Dendritic cell treated with granulocyte-macrophage colony-stimulating factor and Interleukin-4, amounts not matched to agents 40 ng/mL and 50 ng/mL, for 4 days (primary cell): ENCODE results near the gene TXNDC11.

Experiments used
- H3K27ac Mint-ChIP-seq: one replicate; pipeline ENCODE4 v1.8.0; 2022; ENCODE audit warnings: mild to moderate bottlenecking, mixed read lengths
- H3K27me3 Mint-ChIP-seq: one replicate; pipeline ENCODE4 v1.8.0; 2022; ENCODE audit warnings: mild to moderate bottlenecking, mixed read lengths
- H3K36me3 Mint-ChIP-seq: one replicate; pipeline ENCODE4 v1.8.0; 2022; ENCODE audit warnings: low read depth, mixed read lengths
- H3K4me1 Mint-ChIP-seq: one replicate; pipeline ENCODE4 v1.8.0; 2022; ENCODE audit warnings: low read depth, mixed read lengths
- H3K4me3 Mint-ChIP-seq: one replicate; pipeline ENCODE4 v1.8.0; 2022; ENCODE audit warnings: mild to moderate bottlenecking, moderate library complexity, mixed read lengths
- H3K9me3 Mint-ChIP-seq: one replicate; pipeline ENCODE4 v1.8.0; 2022; ENCODE audit warnings: mixed read lengths
- intact Hi-C: fragments of 100-400 bp; cut with micrococcal nuclease; formaldehyde crosslinking; loops from one replicate; pipeline ENCODE4 v1.15.0; 2022

Gene TXNDC11

DNA sequence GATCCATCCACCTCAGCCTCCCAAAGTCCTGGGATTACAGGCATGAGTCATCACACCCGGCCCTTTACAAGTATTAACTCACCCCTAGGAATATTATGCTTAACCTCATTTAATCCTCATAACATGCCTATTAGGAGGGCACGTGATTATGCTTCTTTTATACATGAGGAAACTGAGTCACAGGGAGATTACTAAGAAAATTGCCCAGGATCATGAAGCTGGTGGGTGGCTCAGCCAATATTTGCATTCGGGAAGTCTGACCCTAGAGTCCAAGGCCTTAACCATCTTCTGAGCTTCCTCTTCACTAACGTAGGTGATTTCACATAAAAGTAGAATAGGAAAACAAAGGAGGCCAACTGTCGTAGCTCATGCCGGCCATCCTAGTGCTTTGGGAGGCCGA is 93.4 kb downstream of the TXNDC11 start:
- Mint-ChIP-seq H3K36me3 (no peaks in the 10 kb centered on the region), H3K27ac (no peak overlapping the region), H3K4me1 (peaks cover 13% of the 10 kb centered on the region), H3K4me3 (no peak overlapping the region), H3K9me3 (no peaks in the 10 kb centered on the region), H3K27me3 (peaks cover 28% of the 10 kb centered on the region)
- intact Hi-C loops = no loop called here

DNA sequence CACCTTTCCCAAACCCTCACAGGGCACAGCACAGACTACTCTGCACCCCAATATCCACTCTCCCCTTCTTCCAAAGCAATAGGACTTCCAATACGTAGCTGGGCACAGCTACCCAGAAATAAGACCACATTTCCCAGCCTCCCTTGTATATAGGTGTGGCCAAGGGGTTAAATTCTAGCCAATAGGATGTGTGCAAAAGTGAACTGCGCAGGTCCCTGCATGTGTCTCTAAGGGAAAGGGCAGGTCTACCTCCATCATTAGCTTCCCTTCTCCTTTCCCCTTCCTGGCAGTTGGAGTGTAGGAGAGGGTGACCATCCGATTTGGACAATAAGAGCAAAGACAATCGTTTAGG is 99.9 kb downstream of the TXNDC11 start:
- peaks cover 38% of the 10 kb centered on the region for H3K4me1 Mint-ChIP-seq
- H3K27me3 Mint-ChIP-seq = peaks cover 18% of the 10 kb centered on the region
- H3K36me3 Mint-ChIP-seq = no peaks in the 10 kb centered on the region
- H3K27ac Mint-ChIP-seq = peak overlapping the region; percentile 25
- no peak overlapping the region for H3K4me3 Mint-ChIP-seq
- intact Hi-C loops = loop anchor here (5.0 kb wide), 2 partner anchors 70 to 235 kb away; no protein-coding TSS in a partner anchor
- no peaks in the 10 kb centered on the region for H3K9me3 Mint-ChIP-seq

DNA sequence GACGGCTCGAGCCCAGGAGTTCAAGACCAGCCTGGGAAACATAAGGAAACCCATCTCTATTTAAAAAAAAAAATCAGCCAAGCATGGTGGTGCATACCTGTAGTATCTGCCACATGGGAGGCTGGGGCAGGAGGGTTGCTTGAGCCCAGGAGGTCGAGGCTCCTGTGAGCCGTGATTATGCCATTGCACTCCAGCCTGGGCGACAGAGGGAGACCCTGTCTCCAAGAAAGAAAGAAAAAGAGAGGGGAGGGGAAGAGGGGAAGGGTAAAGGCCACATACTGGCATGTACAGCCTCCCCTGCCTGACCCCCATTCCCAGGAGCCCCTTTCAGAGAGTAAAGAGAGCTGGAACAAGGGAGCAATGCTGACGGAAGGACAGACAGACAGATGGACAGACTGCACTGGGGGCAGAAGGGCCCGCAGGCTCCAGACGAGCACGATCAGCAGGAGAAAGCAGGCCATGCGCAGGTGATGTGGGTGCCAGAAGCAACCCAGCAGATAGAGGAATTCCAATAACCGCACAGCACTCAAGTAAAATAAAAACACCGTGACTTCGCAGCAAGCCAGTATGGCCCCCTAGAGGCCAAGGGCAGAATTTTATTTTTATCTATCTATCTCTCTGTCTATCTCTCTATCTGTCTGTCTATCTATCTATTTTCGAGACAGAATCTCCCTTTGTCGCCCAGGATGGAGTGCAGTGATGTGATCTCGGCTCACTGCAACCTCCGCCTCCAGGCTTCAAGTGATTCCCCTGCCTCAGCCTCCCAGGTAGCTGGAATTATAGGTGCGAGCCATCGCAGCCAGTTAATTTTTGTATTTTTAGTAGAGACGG is 101.5 kb downstream of the TXNDC11 start:
- Mint-ChIP-seq H3K36me3 (no peaks in the 10 kb centered on the region), H3K27me3 (peaks cover 16% of the 10 kb centered on the region), H3K9me3 (no peaks in the 10 kb centered on the region), H3K4me3 (peak overlapping the region; percentile 9), H3K27ac (peak overlapping the region; percentile 95), H3K4me1 (peaks cover 46% of the 10 kb centered on the region)
- intact Hi-C loops = loop anchor here (1.0 to 5.0 kb wide), 4 partner anchors 56 to 234 kb away; no protein-coding TSS in a partner anchor

DNA sequence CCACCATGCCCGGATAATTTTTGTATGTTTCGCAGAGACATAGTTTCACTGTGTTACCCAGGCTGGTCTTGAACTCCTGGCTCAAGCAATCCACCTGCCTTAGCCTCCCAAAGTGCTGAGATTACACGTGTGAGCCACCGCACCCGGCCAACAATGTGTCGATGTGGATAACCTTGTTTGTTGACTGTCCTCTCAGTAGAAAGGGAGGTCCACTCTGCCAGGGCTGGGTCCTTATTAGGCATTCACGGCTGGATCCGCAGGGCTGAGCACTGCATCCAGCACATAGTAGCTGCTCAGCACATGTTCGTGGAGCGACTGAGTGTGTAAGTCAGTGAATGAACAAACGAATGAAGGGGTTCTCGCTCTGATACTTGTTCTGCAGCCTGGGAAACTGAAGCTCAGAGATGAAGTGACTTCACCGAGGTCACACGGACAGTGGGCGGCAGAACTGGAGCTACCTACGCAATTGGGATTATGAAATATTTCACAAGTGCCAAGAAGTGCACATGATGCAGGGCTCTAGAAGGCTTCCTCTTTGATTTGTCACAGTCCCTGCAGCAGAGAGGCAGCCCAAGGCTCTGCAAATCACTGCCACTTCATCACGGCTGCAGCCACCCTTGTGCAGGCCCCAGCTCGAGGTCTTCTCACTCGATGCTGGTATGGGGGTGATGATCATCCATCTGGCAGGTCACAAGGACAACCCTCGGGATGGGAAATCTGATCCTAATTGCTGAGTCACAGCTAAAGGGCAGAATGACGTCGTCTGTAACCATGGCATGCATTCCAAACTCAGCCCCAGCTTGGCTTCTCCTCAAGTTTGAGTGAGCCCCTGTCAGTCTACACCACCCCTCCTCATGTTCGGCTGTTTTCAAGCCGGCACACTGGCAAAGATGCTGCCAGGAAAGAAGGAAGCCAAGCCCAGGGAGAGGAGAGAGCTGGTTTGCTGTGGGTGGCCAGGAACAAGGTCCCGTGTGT is 102.4 kb downstream of the TXNDC11 start:
- Mint-ChIP-seq H3K4me1 (peaks cover 56% of the 10 kb centered on the region), H3K27me3 (peaks cover 26% of the 10 kb centered on the region), H3K36me3 (no peaks in the 10 kb centered on the region), H3K27ac (peak overlapping the region; percentile 95), H3K9me3 (no peaks in the 10 kb centered on the region), H3K4me3 (peak overlapping the region; percentile 62)
- intact Hi-C loops = loop anchor here (2.0 to 5.0 kb wide), 3 partner anchors 55 to 233 kb away; no protein-coding TSS in a partner anchor

DNA sequence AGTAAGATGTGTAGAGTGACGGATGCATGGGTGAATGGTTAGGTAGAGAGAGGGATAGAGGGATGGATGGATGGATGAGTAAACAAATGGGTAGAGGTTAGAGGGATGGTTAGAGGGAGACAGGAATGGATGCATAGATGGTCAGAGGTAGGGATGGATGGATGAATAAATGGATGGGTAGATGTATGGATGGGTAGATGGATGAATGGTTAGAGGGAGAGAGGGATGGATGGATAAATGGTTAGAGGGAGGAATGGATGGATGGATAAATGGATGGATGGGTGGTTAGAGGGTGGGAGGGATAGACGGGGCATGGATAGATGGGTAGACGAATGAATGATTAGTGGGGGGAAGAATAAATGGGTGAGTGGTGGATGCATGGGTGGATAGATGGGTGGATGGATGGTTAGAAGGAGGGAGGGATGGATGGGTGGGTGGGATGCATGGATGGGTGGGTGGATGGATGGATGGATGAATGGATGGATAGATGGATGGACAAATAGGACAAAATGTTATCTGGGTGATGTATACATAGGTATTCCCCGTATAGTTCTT is 103.6 kb downstream of the TXNDC11 start:
- Mint-ChIP-seq H3K36me3 (no peaks in the 10 kb centered on the region), H3K4me1 (peaks cover 67% of the 10 kb centered on the region), H3K4me3 (no peak overlapping the region), H3K27me3 (peaks cover 26% of the 10 kb centered on the region), H3K27ac (no peak overlapping the region), H3K9me3 (no peaks in the 10 kb centered on the region)
- intact Hi-C loops = no loop called here

DNA sequence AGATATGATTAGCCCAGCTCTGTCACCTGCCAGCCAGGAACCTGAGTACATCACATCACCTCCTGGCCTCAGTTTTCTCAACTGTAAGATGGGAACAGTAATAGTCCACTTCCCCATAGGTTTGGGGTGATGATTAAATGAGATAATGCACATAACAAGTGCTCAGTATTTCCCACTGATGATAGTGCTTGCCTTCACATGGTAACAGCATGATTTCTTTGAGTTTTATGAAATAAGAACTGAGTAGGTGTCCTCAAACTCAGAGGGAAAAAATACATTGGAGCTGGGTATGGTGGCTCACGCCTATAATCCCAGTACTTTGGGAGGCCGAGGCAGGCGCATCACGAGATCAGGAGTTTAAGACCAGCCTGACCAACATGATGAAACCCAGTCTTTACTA is 104.5 kb downstream of the TXNDC11 start:
- Mint-ChIP-seq H3K27me3 (peaks cover 21% of the 10 kb centered on the region), H3K9me3 (no peaks in the 10 kb centered on the region), H3K27ac (no peak overlapping the region), H3K4me3 (no peak overlapping the region), H3K4me1 (peaks cover 76% of the 10 kb centered on the region), H3K36me3 (no peaks in the 10 kb centered on the region)
- intact Hi-C loops = no loop called here

DNA sequence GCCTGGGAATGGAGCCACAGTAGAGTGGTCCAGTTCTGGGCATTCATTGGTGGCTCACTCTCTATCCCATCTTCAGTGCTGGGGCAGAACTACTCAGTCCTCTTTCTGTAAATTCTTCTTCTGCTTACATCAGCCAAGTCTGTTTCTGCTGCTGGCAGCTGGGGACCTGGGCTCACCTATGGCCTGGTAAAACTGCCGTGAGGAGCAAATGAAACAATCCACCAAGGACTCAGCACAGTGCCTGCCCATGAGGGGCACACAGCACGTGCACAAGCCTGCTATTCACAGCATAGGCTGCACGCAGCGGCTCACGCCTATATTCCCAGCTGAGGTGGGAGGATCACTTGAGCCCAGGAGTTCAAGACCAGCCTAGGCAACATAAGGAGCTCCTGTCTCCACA is 105.3 kb downstream of the TXNDC11 start:
- H3K4me1 Mint-ChIP-seq = peaks cover 78% of the 10 kb centered on the region
- intact Hi-C loops = no loop called here
- H3K36me3 Mint-ChIP-seq = no peaks in the 10 kb centered on the region
- H3K27ac Mint-ChIP-seq = no peak overlapping the region
- no peak overlapping the region for H3K4me3 Mint-ChIP-seq
- peaks cover 16% of the 10 kb centered on the region for H3K27me3 Mint-ChIP-seq
- no peaks in the 10 kb centered on the region for H3K9me3 Mint-ChIP-seq

DNA sequence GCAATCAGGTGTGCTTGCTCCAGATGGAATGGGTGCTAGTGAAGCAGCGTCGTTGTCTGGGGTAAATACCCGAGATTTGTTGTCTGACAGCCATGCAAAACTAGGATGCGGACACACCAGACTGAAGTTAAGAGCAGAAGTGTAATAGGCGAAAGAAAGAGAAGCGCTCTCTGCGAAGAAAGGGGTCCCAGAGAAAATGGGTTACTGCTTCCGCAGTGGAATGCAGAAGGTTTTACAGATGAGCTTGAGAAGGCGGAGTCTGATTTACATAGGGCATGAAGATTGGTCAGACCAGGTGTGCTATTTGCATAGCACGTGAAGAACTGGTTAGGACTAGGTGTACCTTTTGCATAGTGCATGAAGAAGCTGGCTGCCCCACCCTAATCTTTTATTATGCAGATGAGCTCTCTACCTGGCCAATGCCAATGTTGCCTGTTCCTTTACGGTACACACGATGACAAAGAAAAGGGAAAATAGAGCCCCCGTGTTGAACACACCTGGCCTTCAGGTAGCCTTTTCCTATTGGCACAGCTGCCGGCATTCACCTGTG is 106.4 kb downstream of the TXNDC11 start:
- intact Hi-C loops = no loop called here
- H3K9me3 Mint-ChIP-seq = no peaks in the 10 kb centered on the region
- no peaks in the 10 kb centered on the region for H3K36me3 Mint-ChIP-seq
- H3K27ac Mint-ChIP-seq = no peak overlapping the region
- H3K4me1 Mint-ChIP-seq = peaks cover 84% of the 10 kb centered on the region
- H3K4me3 Mint-ChIP-seq = no peak overlapping the region
- peaks cover 16% of the 10 kb centered on the region for H3K27me3 Mint-ChIP-seq

DNA sequence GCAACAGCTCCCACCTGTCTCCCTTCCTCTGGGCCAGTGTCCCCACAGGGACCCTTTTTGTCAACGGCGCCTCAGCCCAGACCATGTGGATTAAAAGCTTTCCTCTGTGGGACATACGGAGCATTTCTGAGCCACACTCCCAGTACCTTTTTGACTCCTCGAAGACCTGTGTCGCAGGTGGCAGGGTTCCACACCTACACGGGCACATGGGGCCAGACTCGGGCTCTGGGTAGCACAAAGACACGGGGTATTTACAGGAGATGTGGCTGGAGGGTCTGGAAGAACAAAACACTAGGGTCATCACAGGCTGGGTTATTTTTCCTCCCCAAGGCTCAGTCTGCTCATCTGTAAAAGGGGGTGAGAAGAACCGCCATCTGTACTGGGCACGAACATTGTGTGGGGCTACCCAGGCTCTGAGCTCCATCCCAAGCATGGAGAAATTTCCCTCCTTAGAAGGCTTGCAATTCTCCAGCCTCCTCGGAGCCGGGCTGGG is 106.9 kb downstream of the TXNDC11 start:
- intact Hi-C loops = no loop called here

DNA sequence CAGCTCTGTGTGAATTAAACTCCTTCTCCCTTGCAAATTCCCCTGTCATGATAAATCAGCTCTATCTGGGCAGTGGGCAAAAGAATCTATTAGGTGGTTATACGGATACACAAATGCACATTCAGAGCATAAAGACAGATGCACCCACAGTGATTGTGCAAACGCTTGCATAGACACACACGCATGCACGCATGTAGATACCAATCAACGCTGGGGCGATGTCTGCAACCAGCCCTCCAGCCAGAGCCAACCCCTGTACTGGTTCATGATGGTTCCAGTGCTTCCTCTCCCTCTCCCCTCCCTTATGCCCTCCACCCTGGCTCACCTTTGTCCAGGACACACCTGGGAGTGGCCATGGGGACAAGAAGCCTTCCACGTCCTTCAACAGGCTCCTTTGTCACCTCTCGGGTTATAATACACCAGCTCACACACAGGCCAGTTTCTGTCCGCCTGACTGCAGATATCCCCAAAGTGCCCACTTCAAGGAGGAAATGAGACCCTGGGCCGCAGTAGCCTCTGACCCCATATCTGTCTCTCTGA is 107.5 kb downstream of the TXNDC11 start:
- peaks cover 18% of the 10 kb centered on the region for H3K27me3 Mint-ChIP-seq
- intact Hi-C loops = no loop called here
- peaks cover 82% of the 10 kb centered on the region for H3K4me1 Mint-ChIP-seq
- no peak overlapping the region for H3K4me3 Mint-ChIP-seq
- no peaks in the 10 kb centered on the region for H3K9me3 Mint-ChIP-seq
- no peaks in the 10 kb centered on the region for H3K36me3 Mint-ChIP-seq
- H3K27ac Mint-ChIP-seq = no peak overlapping the region

More for the DNA sequence above, 106.9 kb downstream of the TXNDC11 start:
- Mint-ChIP-seq H3K27ac (no peak overlapping the region), H3K36me3 (no peaks in the 10 kb centered on the region), H3K9me3 (no peaks in the 10 kb centered on the region), H3K27me3 (peaks cover 16% of the 10 kb centered on the region), H3K4me1 (peaks cover 82% of the 10 kb centered on the region), H3K4me3 (no peak overlapping the region)

DNA sequence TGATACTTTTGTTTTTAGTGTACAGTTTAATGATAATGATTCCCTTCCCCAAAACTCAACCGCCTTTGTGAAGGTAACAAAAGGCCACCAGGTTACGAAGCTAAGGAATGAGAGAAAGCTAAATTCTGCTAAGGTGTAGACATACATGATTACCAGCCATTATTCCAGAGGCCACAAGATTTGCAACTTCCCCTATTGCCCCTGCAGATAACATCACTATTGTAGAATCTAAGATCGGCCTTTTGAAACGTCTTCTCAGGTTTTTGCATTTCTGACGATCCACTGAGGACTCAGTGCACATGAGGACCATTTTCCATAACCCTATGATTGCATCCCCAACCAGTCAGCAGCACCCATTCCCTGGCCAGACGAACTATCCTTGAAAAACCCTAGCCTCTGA is 108.3 kb downstream of the TXNDC11 start:
- Mint-ChIP-seq H3K9me3 (no peaks in the 10 kb centered on the region), H3K36me3 (no peaks in the 10 kb centered on the region), H3K4me3 (no peak overlapping the region), H3K27ac (no peak overlapping the region), H3K27me3 (peaks cover 18% of the 10 kb centered on the region), H3K4me1 (peaks cover 82% of the 10 kb centered on the region)
- intact Hi-C loops = loop anchor here (5.0 kb wide), 1 partner anchor 37 kb away; no protein-coding TSS in a partner anchor

DNA sequence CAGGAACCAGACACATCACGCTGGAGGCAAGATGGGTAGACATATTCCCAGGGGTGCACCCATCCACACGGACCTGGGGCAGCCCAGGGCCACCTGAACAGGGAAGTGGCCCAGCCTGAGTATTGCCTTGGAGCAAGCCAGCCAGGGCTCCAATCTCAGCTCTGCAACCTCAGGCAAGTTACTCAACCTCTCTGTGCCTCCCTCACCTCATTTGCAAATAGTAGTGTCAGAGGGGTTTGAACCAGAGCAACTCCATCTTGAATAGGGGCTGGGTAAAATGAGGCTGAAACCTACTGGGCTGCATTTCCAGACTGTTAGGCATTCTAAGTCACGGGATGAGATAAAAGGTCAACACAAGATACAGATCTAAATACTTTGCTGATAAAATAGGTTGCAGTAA is 109.5 kb downstream of the TXNDC11 start:
- Mint-ChIP-seq H3K9me3 (no peaks in the 10 kb centered on the region), H3K36me3 (no peaks in the 10 kb centered on the region), H3K27ac (peak overlapping the region; percentile 80), H3K4me3 (no peak overlapping the region), H3K4me1 (peaks cover 87% of the 10 kb centered on the region), H3K27me3 (peaks cover 18% of the 10 kb centered on the region)
- intact Hi-C loops = loop anchor here (5.0 kb wide), 1 partner anchor 36 kb away; no protein-coding TSS in a partner anchor

DNA sequence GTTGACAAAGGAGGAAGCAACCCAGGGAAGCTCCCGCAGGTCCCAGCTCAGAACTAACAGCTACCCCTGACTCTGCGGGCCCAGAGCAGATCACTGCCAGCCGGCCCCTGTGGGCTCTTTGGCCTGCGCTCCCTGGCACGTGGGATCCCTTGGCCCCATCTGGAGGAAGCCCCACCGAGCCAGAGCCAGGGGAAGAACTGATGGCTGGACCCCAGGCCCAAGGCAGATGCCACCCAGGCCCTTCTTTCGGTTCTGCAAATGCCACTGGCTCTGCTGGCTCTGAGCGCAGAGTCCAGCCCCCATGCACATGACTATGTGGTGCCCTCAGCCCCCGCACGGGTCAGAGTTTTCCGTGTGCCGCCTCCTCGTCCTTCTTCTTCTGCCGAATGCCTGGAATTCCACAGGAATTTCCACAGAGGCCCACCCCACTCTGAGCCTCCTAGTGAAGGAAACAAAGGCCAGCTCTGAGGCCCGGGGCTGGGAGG is 110.2 kb downstream of the TXNDC11 start:
- Mint-ChIP-seq H3K4me3 (no peak overlapping the region), H3K27me3 (peaks cover 18% of the 10 kb centered on the region), H3K36me3 (no peaks in the 10 kb centered on the region), H3K27ac (peak overlapping the region; percentile 80), H3K9me3 (no peaks in the 10 kb centered on the region), H3K4me1 (peaks cover 89% of the 10 kb centered on the region)
- intact Hi-C loops = loop anchor here (5.0 kb wide), 1 partner anchor 35 kb away; no protein-coding TSS in a partner anchor
